Neural crest cell (in vitro differentiated cells): ENCODE results near the gene LMO2. TPM values are rescaled to one million over a fixed set of nuclear protein-coding genes. Genes with fewer than 3 reads are reported as not detected.

Experiments used
- DNase-seq: peaks from one replicate; pipeline ENCODE4 v3.0.0; 2021; ENCODE audit warnings: low read depth, mixed read lengths, low spot score
- H3K27ac Mint-ChIP-seq: one replicate; pipeline ENCODE4 v1.8.0; 2021; ENCODE audit warnings: mild to moderate bottlenecking, mixed read lengths; ENCODE audit not compliant: unreplicated experiment
- H3K27me3 Mint-ChIP-seq: 2 replicates; pipeline ENCODE4 v1.8.0; 2021; ENCODE audit warnings: low read depth, mild to moderate bottlenecking, mixed read lengths
- H3K36me3 Mint-ChIP-seq: 2 replicates; pipeline ENCODE4 v1.8.0; 2021; ENCODE audit warnings: low read depth, mild to moderate bottlenecking, mixed read lengths
- H3K4me1 Mint-ChIP-seq: 2 replicates; pipeline ENCODE4 v1.8.0; 2021; ENCODE audit warnings: mixed read lengths
- H3K4me3 Mint-ChIP-seq: one replicate; pipeline ENCODE4 v1.8.0; 2021; ENCODE audit warnings: mild to moderate bottlenecking, mixed read lengths
- H3K9me3 Mint-ChIP-seq: 2 replicates; pipeline ENCODE4 v1.8.0; 2021; ENCODE audit warnings: mixed read lengths
- total RNA-seq: library from RNA; stranded (reverse); gene quantifications from 2 replicates; pipeline ENCODE4 v1.2.1, GENCODE V29; 2021
- TF ChIP-seq, protein P1 (sequence below): fragments of 200-600 bp; sonication (generic); conservative IDR thresholded peaks from 2 replicates; pipeline ENCODE4 v1.5.0; 2021; ENCODE audit warnings: antibody characterized with exemption, mild to moderate bottlenecking

Gene LMO2
- total RNA-seq, 1 donor from 2014 or later, result 0.49 TPM

DNA sequence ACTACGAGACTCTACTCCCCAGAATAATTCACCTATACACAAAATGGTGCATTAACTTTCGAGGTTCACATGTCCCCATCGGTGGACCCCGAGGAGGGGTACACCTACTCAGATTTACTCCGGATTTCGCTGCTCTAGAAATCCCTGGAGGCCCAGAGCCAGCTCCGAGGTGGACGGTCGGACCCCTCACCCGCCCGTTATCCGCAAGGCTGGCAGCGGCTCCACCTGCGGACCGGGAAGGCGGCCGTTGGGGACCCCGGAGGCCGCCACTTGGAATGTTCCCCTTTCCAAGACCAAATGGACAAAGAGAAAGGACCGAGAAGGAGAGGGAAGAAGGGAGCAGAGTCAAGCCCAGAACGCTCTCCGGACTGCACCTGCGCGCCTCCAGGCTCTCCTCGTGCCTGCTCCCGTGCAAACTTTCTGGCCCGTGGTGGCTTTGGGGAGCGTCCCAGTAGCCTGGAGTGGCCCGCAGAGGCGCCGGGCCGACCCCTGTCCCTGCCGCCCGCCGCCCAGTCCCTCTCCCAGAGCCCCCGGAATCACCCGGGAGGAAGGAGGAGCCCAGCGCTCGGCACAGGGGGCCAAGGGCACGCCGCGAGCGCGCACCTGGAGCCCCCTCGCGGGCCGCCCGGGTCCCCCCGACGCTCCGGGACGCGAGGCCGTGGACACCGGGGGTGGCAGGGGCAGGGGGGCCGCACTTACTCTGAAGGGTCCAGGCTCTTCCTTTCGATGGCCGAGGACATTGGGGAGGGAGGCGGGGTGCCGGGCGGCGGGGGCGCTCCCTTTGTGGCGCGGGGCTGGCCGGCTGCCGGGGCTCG, 23.0 kb downstream of the LMO2 start:
- Mint-ChIP-seq H3K36me3 (no peaks in the 10 kb centered on the region), H3K4me3 (peak overlapping the region; percentile 68), H3K9me3 (no peaks in the 10 kb centered on the region), H3K27ac (no peak overlapping the region), H3K27me3 (peaks cover 91% of the 10 kb centered on the region), H3K4me1 (peaks cover 11% of the 10 kb centered on the region)
- DNase-seq, result no peak
- TF ChIP-seq, protein P1, sequence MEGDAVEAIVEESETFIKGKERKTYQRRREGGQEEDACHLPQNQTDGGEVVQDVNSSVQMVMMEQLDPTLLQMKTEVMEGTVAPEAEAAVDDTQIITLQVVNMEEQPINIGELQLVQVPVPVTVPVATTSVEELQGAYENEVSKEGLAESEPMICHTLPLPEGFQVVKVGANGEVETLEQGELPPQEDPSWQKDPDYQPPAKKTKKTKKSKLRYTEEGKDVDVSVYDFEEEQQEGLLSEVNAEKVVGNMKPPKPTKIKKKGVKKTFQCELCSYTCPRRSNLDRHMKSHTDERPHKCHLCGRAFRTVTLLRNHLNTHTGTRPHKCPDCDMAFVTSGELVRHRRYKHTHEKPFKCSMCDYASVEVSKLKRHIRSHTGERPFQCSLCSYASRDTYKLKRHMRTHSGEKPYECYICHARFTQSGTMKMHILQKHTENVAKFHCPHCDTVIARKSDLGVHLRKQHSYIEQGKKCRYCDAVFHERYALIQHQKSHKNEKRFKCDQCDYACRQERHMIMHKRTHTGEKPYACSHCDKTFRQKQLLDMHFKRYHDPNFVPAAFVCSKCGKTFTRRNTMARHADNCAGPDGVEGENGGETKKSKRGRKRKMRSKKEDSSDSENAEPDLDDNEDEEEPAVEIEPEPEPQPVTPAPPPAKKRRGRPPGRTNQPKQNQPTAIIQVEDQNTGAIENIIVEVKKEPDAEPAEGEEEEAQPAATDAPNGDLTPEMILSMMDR, result no peak

DNA sequence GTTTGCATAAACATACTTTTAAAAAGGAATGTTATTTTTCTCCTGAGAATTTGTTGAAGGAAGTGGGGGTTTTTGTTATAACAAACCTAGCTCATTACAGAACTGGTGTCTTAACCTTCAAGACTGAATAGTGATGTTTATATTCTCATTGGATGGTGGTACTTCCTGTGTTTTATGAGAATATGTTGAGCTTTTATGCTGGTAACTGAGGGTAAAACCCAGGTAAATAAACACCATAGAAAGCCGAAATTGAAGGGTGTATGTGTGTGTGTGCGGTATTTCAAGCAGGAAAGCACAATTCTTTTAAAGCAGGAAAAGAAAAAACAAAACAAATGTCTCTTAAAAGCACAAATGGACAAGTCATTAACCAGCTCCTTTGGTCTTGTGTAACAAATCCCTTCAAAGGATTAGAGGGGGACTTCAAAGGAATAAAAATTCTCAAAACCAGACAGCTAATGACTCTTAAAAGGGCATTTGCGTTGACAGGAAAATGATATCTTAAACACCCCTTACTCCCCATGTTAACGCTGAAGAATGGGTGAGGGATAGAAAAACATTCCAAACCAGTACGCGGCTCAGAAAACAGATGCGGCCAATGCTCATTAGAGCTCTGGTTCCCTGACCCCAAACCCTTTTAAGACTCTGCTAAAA, 23.8 kb downstream of the LMO2 start:
- H3K4me3 Mint-ChIP-seq, result peak overlapping the region; percentile 68
- no peak overlapping the region for H3K27ac Mint-ChIP-seq
- H3K36me3 Mint-ChIP-seq, result no peaks in the 10 kb centered on the region
- no peaks in the 10 kb centered on the region for H3K9me3 Mint-ChIP-seq
- no peak for DNase-seq
- peaks cover 11% of the 10 kb centered on the region for H3K4me1 Mint-ChIP-seq
- H3K27me3 Mint-ChIP-seq, result peaks cover 91% of the 10 kb centered on the region
- TF ChIP-seq, protein P1, result no peak

DNA sequence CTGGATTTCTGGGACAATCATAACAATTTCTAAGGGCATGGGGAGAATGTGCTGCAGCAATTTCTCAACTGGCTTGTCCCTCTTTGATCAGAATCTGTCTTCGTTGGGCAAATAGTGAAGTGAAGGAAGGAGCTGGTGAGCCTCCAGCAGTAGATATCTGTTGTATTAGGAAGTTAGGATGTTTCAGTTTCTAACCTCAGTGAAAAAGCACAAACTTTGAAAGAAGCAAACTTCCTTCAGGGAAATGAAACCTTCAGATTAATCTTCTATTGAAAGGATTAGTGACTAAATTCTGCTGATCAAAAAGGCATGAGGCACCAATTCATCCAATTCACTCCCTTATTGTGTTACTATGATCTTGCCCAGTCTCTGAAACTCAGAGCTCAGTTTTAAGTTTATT, 24.3 kb downstream of the LMO2 start:
- H3K4me3 Mint-ChIP-seq, result peak overlapping the region; percentile 68
- TF ChIP-seq, protein P1, result no peak
- H3K27ac Mint-ChIP-seq, result no peak overlapping the region
- H3K4me1 Mint-ChIP-seq, result peaks cover 11% of the 10 kb centered on the region
- peaks cover 89% of the 10 kb centered on the region for H3K27me3 Mint-ChIP-seq
- DNase-seq, result no peak
- H3K36me3 Mint-ChIP-seq, result no peaks in the 10 kb centered on the region
- no peaks in the 10 kb centered on the region for H3K9me3 Mint-ChIP-seq

DNA sequence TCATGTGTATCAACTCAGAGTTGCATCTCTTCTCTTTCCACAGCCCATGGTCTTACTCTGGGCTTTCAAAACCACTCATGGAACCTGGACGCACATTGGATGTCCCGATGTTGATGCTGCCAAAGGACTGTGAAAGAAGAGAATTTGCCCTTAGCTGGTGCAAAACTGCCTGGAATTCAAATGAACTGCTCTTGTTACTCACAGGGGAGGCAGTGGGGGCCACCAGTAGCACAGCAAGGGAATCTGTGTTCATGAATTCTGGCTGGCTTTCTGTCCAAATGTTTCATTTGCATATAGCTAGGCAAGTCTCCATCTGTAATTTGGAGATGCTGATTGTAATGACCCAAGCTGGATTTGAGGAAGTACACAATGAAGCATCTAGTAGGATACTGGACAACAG, 24.9 kb downstream of the LMO2 start:
- no peaks in the 10 kb centered on the region for H3K36me3 Mint-ChIP-seq
- no peaks in the 10 kb centered on the region for H3K9me3 Mint-ChIP-seq
- no peak overlapping the region for H3K27ac Mint-ChIP-seq
- DNase-seq, result no peak
- H3K4me3 Mint-ChIP-seq, result peak overlapping the region; percentile 50
- TF ChIP-seq, protein P1, result no peak
- peaks cover 11% of the 10 kb centered on the region for H3K4me1 Mint-ChIP-seq
- H3K27me3 Mint-ChIP-seq, result peaks cover 89% of the 10 kb centered on the region

DNA sequence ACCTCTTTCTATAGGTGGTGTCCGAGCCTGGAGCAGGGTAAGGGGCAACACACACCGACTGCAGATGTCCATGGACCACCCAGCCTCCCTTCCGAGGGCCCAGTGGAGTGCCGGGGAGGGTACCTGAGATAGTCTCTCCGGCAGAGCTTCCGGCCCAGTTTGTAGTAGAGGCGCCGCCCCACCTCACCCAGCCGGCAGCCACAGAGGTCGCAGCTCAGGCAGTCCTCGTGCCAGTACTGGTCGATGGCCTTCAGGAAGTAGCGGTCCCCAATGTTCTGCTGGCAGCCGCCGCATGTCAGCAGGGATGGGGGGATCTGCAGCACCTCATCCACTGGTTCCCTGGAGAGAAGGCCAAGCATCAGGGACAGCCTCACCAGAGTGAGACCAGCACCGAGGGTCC, 27.4 kb downstream of the LMO2 start:
- no peaks in the 10 kb centered on the region for H3K36me3 Mint-ChIP-seq
- peaks cover 8% of the 10 kb centered on the region for H3K4me1 Mint-ChIP-seq
- H3K27ac Mint-ChIP-seq, result no peak overlapping the region
- H3K4me3 Mint-ChIP-seq, result no peak overlapping the region
- H3K9me3 Mint-ChIP-seq, result no peaks in the 10 kb centered on the region
- DNase-seq, result no peak
- TF ChIP-seq, protein P1, result no peak
- H3K27me3 Mint-ChIP-seq, result peaks cover 84% of the 10 kb centered on the region
